Natural killer cell (primary cell): ENCODE results near the gene CORIN. TPM values are rescaled to one million over a fixed set of nuclear protein-coding genes. Genes with fewer than 3 reads are reported as not detected.

ENCODE experiments used
- ATAC-seq, 3 donors: fragments of 150-1000 bp in 2 of 3; fragments of 200-7000 bp in 1 of 3; cut with Tn5 transposase; 1 replicate in 1 of 3; 2 replicates in 2 of 3; pipeline ENCODE4 v1.10.0; 2021; ENCODE audit warnings: mild to moderate bottlenecking in 2 of 3, moderate library complexity in 2 of 3
- DNase-seq, 2 donors: peaks; one replicate each; pipeline versions ENCODE4 v3.0.0 to v3.0.0-alpha.2; 2013 to 2021; ENCODE audit warnings: mixed read lengths in 1 of 2
- H3K27ac ChIP-seq: one replicate; pipeline ENCODE4 v1.5.1; 2013; ENCODE audit warnings: mild to moderate bottlenecking, low read length
- H3K27me3 ChIP-seq: one replicate; pipeline ENCODE4 v1.6.1; 2013; ENCODE audit warnings: low read length; ENCODE audit not compliant: control insufficient read depth, insufficient read depth
- H3K36me3 ChIP-seq: one replicate; pipeline ENCODE4 v1.6.1; 2013; ENCODE audit warnings: low read length; ENCODE audit not compliant: control insufficient read depth, insufficient read depth
- H3K4me1 ChIP-seq: one replicate; pipeline ENCODE4 v1.6.1; 2013; ENCODE audit warnings: low read length; ENCODE audit not compliant: control insufficient read depth, insufficient read depth
- H3K4me3 ChIP-seq: one replicate; pipeline ENCODE4 v1.5.1; 2013; ENCODE audit warnings: low read length
- H3K9me3 ChIP-seq: one replicate; pipeline ENCODE4 v1.6.1; 2013; ENCODE audit warnings: low read length; ENCODE audit not compliant: control insufficient read depth, insufficient read depth
- H3K27ac Mint-ChIP-seq, 2 donors: one replicate each; pipeline ENCODE4 v1.8.0; 2022; ENCODE audit warnings: mild to moderate bottlenecking in 2 of 2, mixed read lengths in 2 of 2, moderate library complexity in 1 of 2
- H3K27me3 Mint-ChIP-seq, 2 donors: one replicate each; pipeline ENCODE4 v1.8.0; 2022; ENCODE audit warnings: low read depth in 2 of 2, mixed read lengths in 2 of 2
- H3K36me3 Mint-ChIP-seq: one replicate; pipeline ENCODE4 v1.8.0; 2022; ENCODE audit warnings: mixed read lengths
- H3K4me1 Mint-ChIP-seq, 2 donors: one replicate each; pipeline ENCODE4 v1.8.0; 2022; ENCODE audit warnings: mixed read lengths in 2 of 2
- H3K4me3 Mint-ChIP-seq: one replicate; pipeline ENCODE4 v1.8.0; 2022; ENCODE audit warnings: mild to moderate bottlenecking, moderate library complexity, mixed read lengths
- H3K9me3 Mint-ChIP-seq, 2 donors: one replicate each; pipeline ENCODE4 v1.8.0; 2022; ENCODE audit warnings: mixed read lengths in 2 of 2
- WGBS: methylation state at CpG from one replicate; pipeline ENCODE4 v1.1.7; 2013; ENCODE audit warnings: missing lambda C conversion rate; ENCODE audit not compliant: insufficient coverage; 5-methylcytosine and 5-hydroxymethylcytosine counted together
- intact Hi-C: fragments of 100-400 bp; cut with micrococcal nuclease; formaldehyde crosslinking; loops from one replicate; pipeline ENCODE4 v1.14.2; 2022
- total RNA-seq, 4 donors: library from RNA; stranded (reverse); fragments of 120-200 nt in 1 of 4; gene quantifications; one replicate each; pipeline versions ENCODE4 v1.2.3 to v1.2.4, GENCODE V29; 2013 to 2022
- TF ChIP-seq, protein P1 (sequence below): fragments of 200-600 bp; IDR thresholded peaks from one replicate; pipeline ENCODE4 v1.8.0; 2022; ENCODE audit warnings: antibody characterized with exemption

Gene CORIN
- total RNA-seq, 3 donors from 2014 or later (not counting 1 experiment from before 2014, with no cell fraction given) = 0.78 TPM; not detected in 2

DNA sequence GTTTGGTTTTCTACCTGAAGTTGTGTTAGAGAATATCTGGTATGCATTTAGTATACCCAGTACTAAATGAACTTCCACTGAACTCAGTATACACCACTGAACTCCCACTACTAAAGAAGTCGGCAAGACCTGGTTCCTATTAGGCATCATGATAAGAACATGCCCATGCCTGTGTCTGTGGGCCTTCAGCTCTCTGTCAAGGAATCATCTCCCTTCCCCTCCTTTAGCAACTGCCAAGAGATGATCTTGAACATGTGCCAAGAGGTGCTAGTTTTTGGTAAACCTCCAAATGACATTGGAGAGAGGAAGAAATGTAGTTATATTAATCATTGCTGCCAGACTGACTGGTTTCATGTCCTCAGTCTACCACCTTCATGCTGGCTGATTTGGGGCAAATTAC, 239.5 kb downstream of the CORIN start:
- H3K27me3 ChIP-seq = no peaks in the 10 kb centered on the region
- H3K9me3 ChIP-seq = no peaks in the 10 kb centered on the region
- intact Hi-C loops = no loop called here
- peaks cover 3% of the 10 kb centered on the region for H3K36me3 ChIP-seq
- no peak overlapping the region for H3K4me3 ChIP-seq
- Mint-ChIP-seq H3K4me1 (no peaks in the 10 kb centered on the region), H3K9me3 (no peaks in the 10 kb centered on the region), H3K27ac (no peak overlapping the region), H3K27me3 (no peaks in the 10 kb centered on the region), H3K4me3 (no peak overlapping the region), H3K36me3 (no peaks in the 10 kb centered on the region)
- TF ChIP-seq, protein P1, sequence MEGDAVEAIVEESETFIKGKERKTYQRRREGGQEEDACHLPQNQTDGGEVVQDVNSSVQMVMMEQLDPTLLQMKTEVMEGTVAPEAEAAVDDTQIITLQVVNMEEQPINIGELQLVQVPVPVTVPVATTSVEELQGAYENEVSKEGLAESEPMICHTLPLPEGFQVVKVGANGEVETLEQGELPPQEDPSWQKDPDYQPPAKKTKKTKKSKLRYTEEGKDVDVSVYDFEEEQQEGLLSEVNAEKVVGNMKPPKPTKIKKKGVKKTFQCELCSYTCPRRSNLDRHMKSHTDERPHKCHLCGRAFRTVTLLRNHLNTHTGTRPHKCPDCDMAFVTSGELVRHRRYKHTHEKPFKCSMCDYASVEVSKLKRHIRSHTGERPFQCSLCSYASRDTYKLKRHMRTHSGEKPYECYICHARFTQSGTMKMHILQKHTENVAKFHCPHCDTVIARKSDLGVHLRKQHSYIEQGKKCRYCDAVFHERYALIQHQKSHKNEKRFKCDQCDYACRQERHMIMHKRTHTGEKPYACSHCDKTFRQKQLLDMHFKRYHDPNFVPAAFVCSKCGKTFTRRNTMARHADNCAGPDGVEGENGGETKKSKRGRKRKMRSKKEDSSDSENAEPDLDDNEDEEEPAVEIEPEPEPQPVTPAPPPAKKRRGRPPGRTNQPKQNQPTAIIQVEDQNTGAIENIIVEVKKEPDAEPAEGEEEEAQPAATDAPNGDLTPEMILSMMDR = no peak
- DNase-seq = no peak
- 100% methylated on average over 1 of the region's 1 CpG for WGBS
- H3K4me1 ChIP-seq = no peaks in the 10 kb centered on the region
- H3K27ac ChIP-seq = no peak overlapping the region
- no peak for ATAC-seq

DNA sequence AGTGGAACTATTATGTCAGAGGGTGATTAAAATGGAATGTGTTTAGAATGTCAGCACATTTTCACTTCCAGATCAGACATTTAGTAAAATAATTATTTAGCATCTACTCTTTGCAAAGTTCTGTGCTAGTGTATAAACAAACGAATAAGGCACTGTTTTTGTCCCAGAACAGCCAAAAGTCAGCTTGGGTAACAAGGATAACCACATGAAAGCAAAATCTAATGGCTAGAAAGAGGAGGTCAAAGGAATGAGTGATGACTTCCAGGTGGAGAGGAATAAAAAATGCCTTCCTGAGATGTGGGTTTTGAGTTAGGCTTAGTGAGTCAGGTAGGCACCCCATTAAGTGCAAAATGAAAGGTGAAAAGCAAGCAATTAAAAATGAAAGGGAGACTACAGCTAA, 240.2 kb downstream of the CORIN start:
- Mint-ChIP-seq H3K4me3 (no peak overlapping the region), H3K27ac (no peak overlapping the region), H3K27me3 (no peaks in the 10 kb centered on the region), H3K9me3 (no peaks in the 10 kb centered on the region), H3K4me1 (no peaks in the 10 kb centered on the region), H3K36me3 (no peaks in the 10 kb centered on the region)
- no peaks in the 10 kb centered on the region for H3K4me1 ChIP-seq
- no peak overlapping the region for H3K27ac ChIP-seq
- H3K27me3 ChIP-seq = no peaks in the 10 kb centered on the region
- DNase-seq = no peak
- H3K4me3 ChIP-seq = no peak overlapping the region
- TF ChIP-seq, protein P1 = no peak
- peaks cover 5% of the 10 kb centered on the region for H3K36me3 ChIP-seq
- 91% methylated on average over 1 of the region's 1 CpG for WGBS
- intact Hi-C loops = no loop called here
- no peak for ATAC-seq
- H3K9me3 ChIP-seq = no peaks in the 10 kb centered on the region

DNA sequence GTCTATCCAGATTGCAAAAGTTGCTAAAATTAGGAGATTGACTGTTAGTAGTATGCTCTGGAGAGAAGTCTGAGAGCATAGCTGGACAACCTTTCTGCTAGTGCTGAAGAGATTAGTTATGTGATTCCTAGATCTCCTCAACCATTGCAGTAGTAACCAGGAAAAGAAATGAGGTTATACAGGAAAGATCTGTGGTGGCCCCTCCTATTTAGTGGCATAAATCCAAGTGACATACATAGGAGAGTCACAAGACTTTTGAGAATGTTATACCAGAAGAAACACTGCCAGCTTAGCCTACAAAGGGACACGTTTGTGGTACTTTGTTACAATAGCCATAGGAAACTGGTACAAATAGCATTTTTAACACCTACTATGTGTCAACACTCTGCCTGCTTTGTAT, 247.5 kb downstream of the CORIN start:
- WGBS = 47% methylated on average over 1 of the region's 1 CpG
- peaks cover 17% of the 10 kb centered on the region for H3K36me3 Mint-ChIP-seq

DNA sequence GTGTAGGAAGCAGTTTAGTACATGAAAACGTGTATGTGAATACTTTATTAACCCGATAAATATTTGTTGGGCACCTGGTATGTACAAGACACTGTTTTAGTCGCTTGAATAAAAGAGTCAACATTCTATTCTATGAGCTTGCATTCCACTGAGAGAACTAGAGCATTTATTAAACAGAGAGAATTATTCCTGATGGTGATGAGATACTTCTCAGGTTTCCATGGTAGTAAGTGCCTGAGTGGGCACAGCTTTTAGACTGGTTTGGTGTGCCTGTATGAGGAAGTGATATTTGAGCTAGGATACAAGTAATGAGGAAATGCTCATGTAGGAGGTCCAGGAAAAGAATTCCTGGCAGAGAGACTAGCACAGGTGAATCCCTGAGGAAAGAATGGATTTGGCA, 258.6 kb downstream of the CORIN start:
- Mint-ChIP-seq H3K9me3 (no peaks in the 10 kb centered on the region), H3K4me3 (no peak overlapping the region), H3K27me3 (no peaks in the 10 kb centered on the region), H3K4me1 (no peaks in the 10 kb centered on the region), H3K36me3 (peaks cover 30% of the 10 kb centered on the region), H3K27ac (no peak overlapping the region)
- TF ChIP-seq, protein P1 = no peak
- ATAC-seq (no peak), DNase-seq (no peak)
- H3K4me1 ChIP-seq = no peaks in the 10 kb centered on the region
- no peaks in the 10 kb centered on the region for H3K9me3 ChIP-seq
- no peak overlapping the region for H3K27ac ChIP-seq
- H3K27me3 ChIP-seq = no peaks in the 10 kb centered on the region
- peaks cover 49% of the 10 kb centered on the region for H3K36me3 ChIP-seq
- 89% methylated on average over 3 of the region's 3 CpGs for WGBS
- intact Hi-C loops = no loop called here
- no peak overlapping the region for H3K4me3 ChIP-seq

More for the DNA sequence above, 247.5 kb downstream of the CORIN start:
- ATAC-seq (no peak), DNase-seq (no peak)
- no peak overlapping the region for H3K4me3 Mint-ChIP-seq
- H3K4me3 ChIP-seq = no peak overlapping the region
- no peak overlapping the region for H3K27ac ChIP-seq
- no peaks in the 10 kb centered on the region for H3K27me3 ChIP-seq
- intact Hi-C loops = no loop called here
- H3K9me3 ChIP-seq = no peaks in the 10 kb centered on the region
- peaks cover 59% of the 10 kb centered on the region for H3K36me3 ChIP-seq
- no peak overlapping the region for H3K27ac Mint-ChIP-seq
- peaks cover 0 to 3% of the 10 kb centered on the region in 2 donors for H3K9me3 Mint-ChIP-seq
- no peaks in the 10 kb centered on the region for H3K27me3 Mint-ChIP-seq
- no peaks in the 10 kb centered on the region for H3K4me1 Mint-ChIP-seq
- TF ChIP-seq, protein P1 = no peak
- H3K4me1 ChIP-seq = no peaks in the 10 kb centered on the region
